Measurements from ENCODE around the gene KDM8.

Gene KDM8

DNA sequence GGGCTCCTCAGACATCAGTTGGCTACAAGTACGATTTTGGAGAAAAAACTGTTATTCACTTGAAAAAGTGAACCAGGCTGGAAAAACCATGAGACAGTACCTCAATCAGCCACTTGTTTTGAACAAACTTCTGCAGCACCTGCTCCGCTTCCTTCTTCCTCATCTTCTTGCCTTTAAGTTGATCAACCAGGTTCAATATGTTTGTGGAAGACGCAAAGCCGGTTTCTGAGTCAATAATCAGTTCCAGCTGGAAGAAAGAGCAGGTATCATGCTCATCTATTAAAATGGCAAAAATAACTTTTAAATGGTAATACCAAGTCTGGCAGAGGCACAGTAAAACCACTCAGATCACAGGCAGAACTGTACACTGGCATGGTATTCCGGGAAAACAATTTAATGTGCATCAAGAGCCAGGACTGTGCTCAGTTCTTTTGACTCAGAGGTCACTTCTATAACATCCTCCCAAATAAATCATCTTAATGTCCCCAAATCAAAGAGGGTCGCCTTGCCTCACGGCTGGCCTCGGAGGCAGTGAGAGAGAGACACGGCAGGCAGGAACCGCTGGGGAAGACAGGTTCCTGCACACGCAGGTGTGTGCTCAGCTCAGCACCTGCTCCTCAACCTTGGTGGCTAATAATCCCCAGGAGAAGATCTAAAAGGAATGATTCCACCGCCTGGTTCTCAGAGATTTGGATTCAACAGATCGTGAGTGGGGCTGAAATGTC is 29.7 kb downstream of the KDM8 start:
- TF ChIP-seq, protein P1, sequence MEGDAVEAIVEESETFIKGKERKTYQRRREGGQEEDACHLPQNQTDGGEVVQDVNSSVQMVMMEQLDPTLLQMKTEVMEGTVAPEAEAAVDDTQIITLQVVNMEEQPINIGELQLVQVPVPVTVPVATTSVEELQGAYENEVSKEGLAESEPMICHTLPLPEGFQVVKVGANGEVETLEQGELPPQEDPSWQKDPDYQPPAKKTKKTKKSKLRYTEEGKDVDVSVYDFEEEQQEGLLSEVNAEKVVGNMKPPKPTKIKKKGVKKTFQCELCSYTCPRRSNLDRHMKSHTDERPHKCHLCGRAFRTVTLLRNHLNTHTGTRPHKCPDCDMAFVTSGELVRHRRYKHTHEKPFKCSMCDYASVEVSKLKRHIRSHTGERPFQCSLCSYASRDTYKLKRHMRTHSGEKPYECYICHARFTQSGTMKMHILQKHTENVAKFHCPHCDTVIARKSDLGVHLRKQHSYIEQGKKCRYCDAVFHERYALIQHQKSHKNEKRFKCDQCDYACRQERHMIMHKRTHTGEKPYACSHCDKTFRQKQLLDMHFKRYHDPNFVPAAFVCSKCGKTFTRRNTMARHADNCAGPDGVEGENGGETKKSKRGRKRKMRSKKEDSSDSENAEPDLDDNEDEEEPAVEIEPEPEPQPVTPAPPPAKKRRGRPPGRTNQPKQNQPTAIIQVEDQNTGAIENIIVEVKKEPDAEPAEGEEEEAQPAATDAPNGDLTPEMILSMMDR (IDR thresholded peaks at IDR 0.05; ENCODE audit: low read depth, low read length) = no peak
- DNase-seq (ENCODE audit: extremely low read depth, low read depth) = no peak

DNA sequence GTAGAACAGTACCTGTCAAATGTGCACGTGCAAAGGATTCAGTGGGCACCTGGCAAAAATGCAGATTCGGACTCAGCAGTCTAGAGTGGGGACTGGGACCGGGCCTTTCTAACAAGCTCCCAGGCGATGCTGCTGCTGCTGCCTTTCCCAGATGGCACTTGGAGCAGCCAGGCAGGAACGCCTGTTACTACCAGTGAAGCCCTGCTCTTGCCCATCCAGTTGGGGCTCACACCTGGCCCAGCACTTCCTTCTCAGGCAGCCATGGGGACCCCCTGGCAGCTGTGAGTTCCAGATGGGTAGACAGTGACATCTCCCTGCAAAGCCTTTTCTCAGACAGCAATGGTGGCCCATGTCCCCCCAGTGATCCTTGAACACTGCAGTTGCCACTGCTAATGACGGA is 30.4 kb downstream of the KDM8 start:
- DNase-seq (ENCODE audit: extremely low read depth, low read depth) = no peak
- TF ChIP-seq, protein P1 (IDR thresholded peaks at IDR 0.05; ENCODE audit: low read depth, low read length) = no peak

- DNase-seq (ENCODE audit: extremely low read depth, low read depth) = no peak
- TF ChIP-seq, protein P1 (IDR thresholded peaks at IDR 0.05; ENCODE audit: low read depth, low read length) = no peak
Observed at GRCh38 chr16:27234171-27234570, 30.8 kb downstream of the KDM8 start.

GRCh38 chr16:27234603-27235002 is 31.3 kb downstream of the KDM8 start:
- no peak for DNase-seq (ENCODE audit: extremely low read depth, low read depth)
- TF ChIP-seq, protein P1 (IDR thresholded peaks at IDR 0.05; ENCODE audit: low read depth, low read length) = no peak

DNA sequence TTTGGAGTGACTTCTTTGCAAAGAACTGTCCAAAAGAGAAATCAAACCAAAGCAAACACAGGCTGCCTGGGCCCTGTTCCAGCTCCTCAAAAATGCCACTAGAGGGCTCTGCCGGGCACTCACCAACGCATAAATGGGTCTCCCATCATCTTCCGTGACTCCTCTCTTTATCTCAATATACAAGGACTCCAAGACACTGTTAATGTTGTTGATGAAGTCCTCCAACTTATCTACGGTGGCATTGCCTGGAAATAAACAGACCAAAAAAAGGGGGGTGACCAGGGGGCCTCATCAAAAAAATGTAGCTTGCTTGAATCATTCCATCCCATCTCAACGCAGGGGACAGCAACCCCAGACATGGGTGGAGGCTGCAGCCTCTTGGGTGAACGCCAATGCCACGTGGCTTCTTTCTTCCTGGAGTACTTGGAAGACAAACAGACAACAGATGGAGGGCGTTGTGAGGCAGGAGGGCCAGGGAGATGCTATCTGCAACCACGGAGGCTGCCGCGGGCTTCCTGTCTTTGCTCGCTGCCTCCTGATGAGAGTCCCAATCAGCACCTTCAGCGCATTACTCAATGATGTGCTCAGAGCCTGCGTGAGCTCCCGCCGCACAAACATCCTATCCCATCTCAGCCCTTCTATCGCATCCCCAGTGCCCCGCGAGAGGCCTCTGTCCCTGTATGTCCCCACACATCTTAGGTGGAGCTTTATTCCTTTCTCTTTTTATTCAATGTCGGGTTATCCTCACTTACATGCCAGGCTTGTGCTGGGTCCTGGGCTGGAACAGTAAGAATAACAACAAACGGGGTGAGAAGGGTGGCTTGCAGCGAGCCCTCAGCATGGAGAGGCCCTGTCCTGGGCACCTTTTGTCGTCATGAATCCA is 32.0 kb downstream of the KDM8 start:
- TF ChIP-seq, protein P1 (IDR thresholded peaks at IDR 0.05; ENCODE audit: low read depth, low read length) = peak; percentile 88
- peak; percentile 81 for DNase-seq (ENCODE audit: extremely low read depth, low read depth)

DNA sequence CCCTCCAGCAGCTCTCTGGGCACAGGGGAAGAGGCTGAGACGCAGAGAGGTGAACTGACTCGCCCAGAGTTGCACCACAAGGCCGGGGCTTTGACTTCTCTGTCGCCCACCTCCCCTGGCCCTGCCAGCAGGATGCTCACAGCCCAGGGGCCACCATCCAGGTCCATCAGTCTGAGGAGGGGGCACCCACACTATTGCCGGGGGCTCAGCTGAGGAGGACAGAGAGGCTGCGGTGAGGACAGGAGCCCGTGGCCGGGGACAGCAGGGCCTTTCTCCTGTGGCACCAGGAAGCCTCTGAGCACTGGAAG is 32.6 kb downstream of the KDM8 start:
- TF ChIP-seq, protein P1 (IDR thresholded peaks at IDR 0.05; ENCODE audit: low read depth, low read length) = no peak
- no peak for DNase-seq (ENCODE audit: extremely low read depth, low read depth)

GRCh38 chr16:27236635-27237218 is 33.4 kb downstream of the KDM8 start:
- DNase-seq (ENCODE audit: extremely low read depth, low read depth) = no peak
- TF ChIP-seq, protein P1 (IDR thresholded peaks at IDR 0.05; ENCODE audit: low read depth, low read length) = no peak

All from AG09319 (cell line).